ENCODE measurements around the gene SLC25A33. TPM values are rescaled to one million over a fixed set of nuclear protein-coding genes. Genes with fewer than 3 reads are reported as not detected.

Gene SLC25A33
- total RNA-seq, 5 donors from 2014 or later (not counting 1 experiment from before 2014, with no cell fraction given): 2.8 to 6.2 (median 4.4) TPM

GRCh38 chr1:9628541-9629444, 89.5 kb downstream of the SLC25A33 start:
- H3K4me3 Mint-ChIP-seq: peak overlapping the region; percentile 88 to 97 (median 90)
- ChIA-PET POLR2A (interaction anchor here in 1 of 2 donors (0.6 kb wide), 1 partner anchor 26 kb away, joined by 3 read pairs; no protein-coding TSS in a partner anchor), CTCF (interaction anchor here (0.5 to 5.5 kb wide), 7 partner anchors 15 to 239 kb away, joined by 3 to 60 read pairs (median 7); partner anchors contain the start of gene PIK3CD (in 1 of the 2))
- Histone ChIP-seq H3K4me1 (ENCODE audit: control insufficient read depth in 1 of 2, extremely low read depth in 1 of 2, insufficient read depth in 2 of 2, low read length in 2 of 2) (peaks cover 30 to 72% of the 10 kb centered on the region in 2 experiments), H3K36me3 (ENCODE audit: control insufficient read depth in 2 of 2, extremely low read depth in 1 of 2, insufficient read depth in 1 of 2, low read length in 1 of 2) (peaks cover 0 to 4% of the 10 kb centered on the region in 2 donors), H3K9me3 (no peaks in the 10 kb centered on the region), H3K4me3 (ENCODE audit: control insufficient read depth in 1 of 2, extremely low read depth in 1 of 2, low read length in 1 of 2) (peak overlapping the region; percentile 62 to 87), H3K27ac (ENCODE audit: low read length) (peak overlapping the region; percentile 81), H3K27me3 (replicated peaks in 1 of 2; ENCODE audit: control insufficient read depth in 2 of 2, extremely low read depth in 1 of 2, insufficient read depth in 2 of 2, low read length in 1 of 2) (peaks cover 0 to 3% of the 10 kb centered on the region in 2 experiments)
- no peaks in the 10 kb centered on the region for H3K27me3 Mint-ChIP-seq
- ATAC-seq (replicated peaks in 1 of 4): peak; percentile 45 to 63 (median 59)
- peak; percentile 50 to 79 (median 66) for DNase-seq
- no peaks in the 10 kb centered on the region for H3K9me3 Mint-ChIP-seq
- peaks cover 9% of the 10 kb centered on the region for H3K36me3 Mint-ChIP-seq
- H3K27ac Mint-ChIP-seq: peak overlapping the region; percentile 98 to 99
- H3K4me1 Mint-ChIP-seq: peaks cover 54 to 74% (median 66%) of the 10 kb centered on the region in 3 donors
- 14% methylated on average over 11 of the region's 23 CpGs for WGBS (ENCODE audit: insufficient coverage)

- DNase-seq (peak; percentile 64 to 87 (median 75)), ATAC-seq (replicated peaks in 1 of 4) (peak; percentile 56 to 67 (median 64))
- Mint-ChIP-seq H3K9me3 (no peaks in the 10 kb centered on the region), H3K4me3 (peak overlapping the region; percentile 88 to 97 (median 90)), H3K27ac (peak overlapping the region; percentile 98 to 99), H3K4me1 (peaks cover 62 to 77% (median 74%) of the 10 kb centered on the region in 3 donors), H3K36me3 (peaks cover 13% of the 10 kb centered on the region), H3K27me3 (no peaks in the 10 kb centered on the region)
- POLR2A ChIA-PET: interaction anchor here (0.5 to 0.6 kb wide), 3 partner anchors 25 to 28 kb away, joined by 3 to 6 read pairs (median 4); no protein-coding TSS in a partner anchor
- Histone ChIP-seq H3K27ac (ENCODE audit: low read length) (peak overlapping the region; percentile 81), H3K4me3 (ENCODE audit: control insufficient read depth in 1 of 2, extremely low read depth in 1 of 2, low read length in 1 of 2) (peak overlapping the region; percentile 62 to 87), H3K4me1 (ENCODE audit: control insufficient read depth in 1 of 2, extremely low read depth in 1 of 2, insufficient read depth in 2 of 2, low read length in 2 of 2) (peaks cover 34 to 80% of the 10 kb centered on the region in 2 experiments), H3K27me3 (replicated peaks in 1 of 2; ENCODE audit: control insufficient read depth in 2 of 2, extremely low read depth in 1 of 2, insufficient read depth in 2 of 2, low read length in 1 of 2) (peaks cover 0 to 3% of the 10 kb centered on the region in 2 experiments), H3K36me3 (ENCODE audit: control insufficient read depth in 2 of 2, extremely low read depth in 1 of 2, insufficient read depth in 1 of 2, low read length in 1 of 2) (peaks cover 0 to 11% of the 10 kb centered on the region in 2 donors), H3K9me3 (no peaks in the 10 kb centered on the region)
- CTCF ChIA-PET: interaction anchor here (1.2 to 5.5 kb wide), 5 partner anchors 14 to 92 kb away, joined by 3 to 60 read pairs (median 7); partner anchors contain the start of gene PIK3CD (in 1 of the 2)
- 0% methylated on average over 13 of the region's 29 CpGs for WGBS (ENCODE audit: insufficient coverage)
Measured at GRCh38 chr1:9629445-9630201, 90.4 kb downstream of the SLC25A33 start.

DNA sequence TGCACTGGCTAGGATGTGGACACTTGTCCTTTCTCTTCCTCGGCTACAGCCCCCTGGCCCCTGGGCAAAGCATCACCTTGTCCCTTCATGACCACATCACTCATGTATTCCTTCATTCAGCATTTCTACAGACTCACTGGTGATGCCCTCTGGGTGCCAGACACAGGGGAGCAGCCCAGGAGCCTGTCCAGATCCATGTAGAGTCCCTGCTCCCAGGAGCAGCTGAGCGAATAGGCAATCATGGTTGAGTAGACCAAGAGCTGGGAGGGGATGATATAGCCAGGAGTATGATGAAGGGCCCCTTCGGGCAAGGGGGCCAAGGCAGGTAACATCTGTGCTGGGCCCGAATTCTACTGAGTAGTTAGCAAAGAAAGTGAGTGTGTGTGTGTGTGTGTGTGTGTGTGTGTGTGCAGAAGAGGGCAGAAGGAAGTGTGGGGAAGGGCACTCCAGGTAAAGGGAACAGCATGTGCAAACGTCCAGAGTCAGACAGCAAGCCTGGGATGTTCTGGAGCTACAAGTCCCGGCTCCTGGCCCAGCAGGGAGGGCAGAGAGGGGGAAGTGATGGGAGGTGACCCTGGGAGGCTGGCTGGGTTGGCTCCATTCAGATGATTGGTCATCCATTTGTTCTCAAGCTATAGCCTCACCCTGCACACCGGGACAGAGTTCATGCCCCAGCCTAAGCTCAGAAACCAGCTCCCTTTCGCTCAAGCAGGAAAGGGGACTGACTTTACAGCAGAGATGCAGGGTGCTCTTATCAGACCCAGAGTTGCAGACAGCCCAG, 91.3 kb downstream of the SLC25A33 start:
- peak overlapping the region; percentile 88 to 97 (median 90) for H3K4me3 Mint-ChIP-seq
- H3K9me3 Mint-ChIP-seq: no peaks in the 10 kb centered on the region
- H3K4me1 ChIP-seq (ENCODE audit: control insufficient read depth in 1 of 2, extremely low read depth in 1 of 2, insufficient read depth in 2 of 2, low read length in 2 of 2): peaks cover 38 to 89% of the 10 kb centered on the region in 2 experiments
- peaks cover 0 to 3% of the 10 kb centered on the region in 2 experiments for H3K27me3 ChIP-seq (replicated peaks in 1 of 2; ENCODE audit: control insufficient read depth in 2 of 2, extremely low read depth in 1 of 2, insufficient read depth in 2 of 2, low read length in 1 of 2)
- ATAC-seq (replicated peaks in 1 of 4) (peak in 2 of 4 experiments; percentile 3), DNase-seq (peak in 15 of 35 experiments; percentile 1 to 51 (median 30))
- H3K27ac Mint-ChIP-seq: peak overlapping the region; percentile 98 to 99
- H3K27ac ChIP-seq (ENCODE audit: low read length): peak overlapping the region; percentile 81
- H3K4me3 ChIP-seq (ENCODE audit: control insufficient read depth in 1 of 2, extremely low read depth in 1 of 2, low read length in 1 of 2): peak overlapping the region; percentile 62 to 87
- H3K36me3 ChIP-seq (ENCODE audit: control insufficient read depth in 2 of 2, extremely low read depth in 1 of 2, insufficient read depth in 1 of 2, low read length in 1 of 2): peaks cover 0 to 20% of the 10 kb centered on the region in 2 donors
- 10% methylated on average over 6 of the region's 8 CpGs for WGBS (ENCODE audit: insufficient coverage)
- H3K9me3 ChIP-seq: no peaks in the 10 kb centered on the region
- H3K36me3 Mint-ChIP-seq: peaks cover 18% of the 10 kb centered on the region
- no peaks in the 10 kb centered on the region for H3K27me3 Mint-ChIP-seq
- ChIA-PET POLR2A (interaction anchor here (0.5 to 0.9 kb wide), 3 partner anchors 22 to 87 kb away, joined by 3 to 6 read pairs (median 4); no protein-coding TSS in a partner anchor), CTCF (interaction anchor here in 1 of 2 donors (1.6 to 5.5 kb wide), 2 partner anchors 13 to 24 kb away, joined by 8 to 60 read pairs; partner anchors contain the start of gene PIK3CD)
- H3K4me1 Mint-ChIP-seq: peaks cover 71 to 86% (median 83%) of the 10 kb centered on the region in 3 donors

- ATAC-seq (replicated peaks in 1 of 4): no peak
- Histone ChIP-seq H3K27ac (ENCODE audit: low read length) (no peak overlapping the region), H3K36me3 (ENCODE audit: control insufficient read depth in 2 of 2, extremely low read depth in 1 of 2, insufficient read depth in 1 of 2, low read length in 1 of 2) (peaks cover 4 to 27% of the 10 kb centered on the region in 2 donors), H3K4me1 (ENCODE audit: control insufficient read depth in 1 of 2, extremely low read depth in 1 of 2, insufficient read depth in 2 of 2, low read length in 2 of 2) (peaks cover 41 to 89% of the 10 kb centered on the region in 2 experiments), H3K9me3 (no peaks in the 10 kb centered on the region), H3K27me3 (replicated peaks in 1 of 2; ENCODE audit: control insufficient read depth in 2 of 2, extremely low read depth in 1 of 2, insufficient read depth in 2 of 2, low read length in 1 of 2) (no peaks in the 10 kb centered on the region), H3K4me3 (ENCODE audit: control insufficient read depth in 1 of 2, extremely low read depth in 1 of 2, low read length in 1 of 2) (peak overlapping the region in 1 of 2 donors; percentile 87)
- H3K27me3 Mint-ChIP-seq: no peaks in the 10 kb centered on the region
- H3K4me3 Mint-ChIP-seq: peak overlapping the region; percentile 88 to 97 (median 90)
- no peak for DNase-seq
- CTCF ChIA-PET: interaction anchor here in 1 of 2 donors (0.6 to 1.6 kb wide), 2 partner anchors 12 to 54 kb away, joined by 5 to 8 read pairs; no protein-coding TSS in a partner anchor
- 84% methylated on average over 3 of the region's 3 CpGs for WGBS (ENCODE audit: insufficient coverage)
- H3K9me3 Mint-ChIP-seq: no peaks in the 10 kb centered on the region
- peak overlapping the region; percentile 98 to 99 for H3K27ac Mint-ChIP-seq
- H3K4me1 Mint-ChIP-seq: peaks cover 74 to 87% (median 84%) of the 10 kb centered on the region in 3 donors
- peaks cover 22% of the 10 kb centered on the region for H3K36me3 Mint-ChIP-seq
- POLR2A ChIA-PET: no interaction called here
Measured at GRCh38 chr1:9631613-9632012, 92.3 kb downstream of the SLC25A33 start.

- Mint-ChIP-seq H3K4me3 (peak overlapping the region; percentile 21 to 90 (median 31)), H3K27ac (peak overlapping the region; percentile 65 to 98), H3K27me3 (no peaks in the 10 kb centered on the region), H3K36me3 (peaks cover 31% of the 10 kb centered on the region), H3K9me3 (no peaks in the 10 kb centered on the region), H3K4me1 (peaks cover 73 to 86% (median 81%) of the 10 kb centered on the region in 3 donors)
- peaks cover 35 to 87% of the 10 kb centered on the region in 2 experiments for H3K4me1 ChIP-seq (ENCODE audit: control insufficient read depth in 1 of 2, extremely low read depth in 1 of 2, insufficient read depth in 2 of 2, low read length in 2 of 2)
- H3K9me3 ChIP-seq: no peaks in the 10 kb centered on the region
- H3K4me3 ChIP-seq (ENCODE audit: control insufficient read depth in 1 of 2, extremely low read depth in 1 of 2, low read length in 1 of 2): no peak overlapping the region
- ChIA-PET POLR2A (no interaction called here), CTCF (no interaction called here)
- no peaks in the 10 kb centered on the region for H3K27me3 ChIP-seq (replicated peaks in 1 of 2; ENCODE audit: control insufficient read depth in 2 of 2, extremely low read depth in 1 of 2, insufficient read depth in 2 of 2, low read length in 1 of 2)
- no CpG with 5 or more reads among the region's 6 CpGs for WGBS (ENCODE audit: insufficient coverage)
- peaks cover 4 to 35% of the 10 kb centered on the region in 2 donors for H3K36me3 ChIP-seq (ENCODE audit: control insufficient read depth in 2 of 2, extremely low read depth in 1 of 2, insufficient read depth in 1 of 2, low read length in 1 of 2)
- DNase-seq: no peak
- H3K27ac ChIP-seq (ENCODE audit: low read length): no peak overlapping the region
- ATAC-seq (replicated peaks in 1 of 4): no peak
Measured at GRCh38 chr1:9633493-9633892, 94.2 kb downstream of the SLC25A33 start.

All from T-cell (primary cell).